Measurements from ENCODE around the gene PTPRD. TPM values are rescaled to one million over a fixed set of nuclear protein-coding genes. Genes with fewer than 3 reads are reported as not detected.

PTPRD gene
- total RNA-seq, 4 donors from 2014 or later = 85.8 to 169 (median 135) TPM

GRCh38 chr9:9750719-9751118 lies 862.1 kb downstream of the PTPRD start:
- no peak overlapping the region for H3K4me3 ChIP-seq
- no peaks in the 10 kb centered on the region for H3K36me3 ChIP-seq
- no peaks in the 10 kb centered on the region for H3K27me3 ChIP-seq
- no peak for DNase-seq
- H3K9me3 ChIP-seq = no peaks in the 10 kb centered on the region
- no peak overlapping the region for H3K27ac ChIP-seq
- H3K4me1 ChIP-seq = no peaks in the 10 kb centered on the region
- TF ChIP-seq POLR2A (IDR thresholded peaks at IDR 0.05) (no peak), CTCF (IDR thresholded peaks at IDR 0.05) (no peak)

GRCh38 chr9:9749591-9749990 lies 863.2 kb downstream of the PTPRD start:
- no peak for DNase-seq
- H3K36me3 ChIP-seq = no peaks in the 10 kb centered on the region
- no peak overlapping the region for H3K27ac ChIP-seq
- H3K27me3 ChIP-seq = no peaks in the 10 kb centered on the region
- no peaks in the 10 kb centered on the region for H3K4me1 ChIP-seq
- no peaks in the 10 kb centered on the region for H3K9me3 ChIP-seq
- TF ChIP-seq CTCF (IDR thresholded peaks at IDR 0.05) = no peak
- no peak for TF ChIP-seq POLR2A (IDR thresholded peaks at IDR 0.05)
- no peak overlapping the region for H3K4me3 ChIP-seq

GRCh38 chr9:9747787-9748186 lies 865.0 kb downstream of the PTPRD start:
- H3K36me3 ChIP-seq = no peaks in the 10 kb centered on the region
- no peak for TF ChIP-seq POLR2A (IDR thresholded peaks at IDR 0.05)
- TF ChIP-seq CTCF (IDR thresholded peaks at IDR 0.05) = no peak

GRCh38 chr9:9746826-9747225 lies 866.0 kb downstream of the PTPRD start:
- Histone ChIP-seq H3K27ac (no peak overlapping the region), H3K36me3 (no peaks in the 10 kb centered on the region), H3K4me1 (no peaks in the 10 kb centered on the region), H3K9me3 (no peaks in the 10 kb centered on the region), H3K27me3 (no peaks in the 10 kb centered on the region), H3K4me3 (no peak overlapping the region)
- TF ChIP-seq CTCF (IDR thresholded peaks at IDR 0.05) (no peak), POLR2A (IDR thresholded peaks at IDR 0.05) (no peak)
- DNase-seq = no peak

More at GRCh38 chr9:9747787-9748186, 865.0 kb downstream of the PTPRD start:
- Histone ChIP-seq H3K9me3 (no peaks in the 10 kb centered on the region), H3K27ac (no peak overlapping the region), H3K27me3 (no peaks in the 10 kb centered on the region), H3K4me3 (no peak overlapping the region), H3K4me1 (no peaks in the 10 kb centered on the region)
- no peak for DNase-seq

- H3K4me3 ChIP-seq = no peak overlapping the region
- peaks cover 0 to 4% (median 0%) of the 10 kb centered on the region in 4 donors for H3K9me3 ChIP-seq
- no peak for DNase-seq
- no peaks in the 10 kb centered on the region for H3K4me1 ChIP-seq
- no peaks in the 10 kb centered on the region for H3K36me3 ChIP-seq
- H3K27me3 ChIP-seq = no peaks in the 10 kb centered on the region
- TF ChIP-seq CTCF (IDR thresholded peaks at IDR 0.05) = no peak
- no peak for TF ChIP-seq POLR2A (IDR thresholded peaks at IDR 0.05)
- H3K27ac ChIP-seq = no peak overlapping the region
Measured at GRCh38 chr9:9743822-9744221, 869.0 kb downstream of the PTPRD start.

- H3K9me3 ChIP-seq = no peaks in the 10 kb centered on the region
- DNase-seq = no peak
- no peaks in the 10 kb centered on the region for H3K4me1 ChIP-seq
- no peaks in the 10 kb centered on the region for H3K36me3 ChIP-seq
- TF ChIP-seq POLR2A (IDR thresholded peaks at IDR 0.05) (no peak), CTCF (IDR thresholded peaks at IDR 0.05) (no peak)
- no peak overlapping the region for H3K4me3 ChIP-seq
- H3K27me3 ChIP-seq = no peaks in the 10 kb centered on the region
- H3K27ac ChIP-seq = no peak overlapping the region
Measured at GRCh38 chr9:9730174-9730573, 882.6 kb downstream of the PTPRD start.

Measured in Peyer's patch (tissue), 4 donors.